A673 (cell line): ENCODE measurements around the gene PRKCQ. TPM values are rescaled to one million over a fixed set of nuclear protein-coding genes. Genes with fewer than 3 reads are reported as not detected.

ENCODE experiments used
- BruUV-seq: library from RNA; stranded (reverse); fragments of 400-500 nt; replicated peaks from 2 replicates; lab custom pipeline; 2021; lab: Mats Ljungman, UMichigan
- CTCF ChIA-PET: fragments of 300-600 bp; sonication (Branson Sonifier 250); formaldehyde crosslinking; loops from one replicate; lab custom pipeline; 2022; ENCODE audit warnings: antibody characterized with exemption; lab: Charles Lee
- POLR2A ChIA-PET: fragments of 300-600 bp; sonication (Branson Sonifier 250); formaldehyde crosslinking; loops from one replicate; lab custom pipeline; 2022; ENCODE audit warnings: antibody characterized with exemption; ENCODE audit not compliant: low non-redundant PET; lab: Charles Lee
- DNase-seq: peaks from one replicate; pipeline ENCODE4 v3.0.0-alpha.2; 2015; ENCODE audit warnings: low spot score
- H3K27ac ChIP-seq: fragments of 200-600 bp; sonication (generic); 2 replicates; pipeline ENCODE4 v1.5.1; 2016; ENCODE audit warnings: mixed run types, low read depth, mild to moderate bottlenecking, mixed read lengths, antibody characterized with exemption, low read length; ENCODE audit not compliant: poor library complexity, severe bottlenecking
- H3K27me3 ChIP-seq: fragments of 200-600 bp; sonication (generic); replicated peaks from 2 replicates; pipeline ENCODE4 v1.6.1; 2017; ENCODE audit warnings: mixed run types, low read depth, mild to moderate bottlenecking, mixed read lengths, antibody characterized with exemption, low read length; ENCODE audit not compliant: insufficient read depth, poor library complexity
- H3K36me3 ChIP-seq: fragments of 200-600 bp; sonication (generic); 2 replicates; pipeline ENCODE4 v1.6.1; 2016; ENCODE audit warnings: mixed run types, mild to moderate bottlenecking, mixed read lengths, antibody characterized with exemption, low read length; ENCODE audit not compliant: insufficient read depth, poor library complexity, severe bottlenecking
- H3K4me1 ChIP-seq: fragments of 200-600 bp; sonication (generic); 2 replicates; pipeline ENCODE4 v1.6.1; 2017; ENCODE audit warnings: mixed run types, mild to moderate bottlenecking, mixed read lengths, antibody characterized with exemption, low read length; ENCODE audit not compliant: insufficient read depth, poor library complexity, severe bottlenecking
- H3K4me3 ChIP-seq: fragments of 200-600 bp; sonication (generic); 2 replicates; pipeline ENCODE4 v1.5.1; 2016; ENCODE audit warnings: low read depth, mixed run types, mild to moderate bottlenecking, mixed read lengths, low read length; ENCODE audit not compliant: poor library complexity, severe bottlenecking
- H3K9me3 ChIP-seq: fragments of 200-600 bp; sonication (generic); 2 replicates; pipeline ENCODE4 v1.6.1; 2016; ENCODE audit warnings: mixed run types, low read depth, mild to moderate bottlenecking, mixed read lengths, antibody characterized with exemption, low read length; ENCODE audit not compliant: poor library complexity, severe bottlenecking
- CTCF ChIP-seq: fragments of 300-800, 200-600 bp; sonication (generic); conservative IDR thresholded peaks from 2 replicates; pipeline ENCODE4 v1.5.1; 2017; ENCODE audit warnings: low read depth, mild to moderate bottlenecking, antibody characterized with exemption, low read length, moderate library complexity, mixed read lengths
- EZH2 ChIP-seq: fragments of 200-600 bp; sonication (generic); IDR thresholded peaks from 2 replicates; pipeline ENCODE4 v1.6.1; 2017; ENCODE audit warnings: borderline replicate concordance, low read depth, mild to moderate bottlenecking, mixed read lengths, antibody characterized with exemption, low read length; ENCODE audit not compliant: poor library complexity, severe bottlenecking
- intact Hi-C: fragments of 100-400 bp; cut with micrococcal nuclease; formaldehyde crosslinking; loops from one replicate; pipeline ENCODE4 v1.10.0; 2022; ENCODE audit not compliant: unreplicated experiment
- total RNA-seq: library from RNA; stranded (reverse); gene quantifications from 2 replicates; pipeline ENCODE4 v1.2.3, GENCODE V29; 2021

PRKCQ gene
- total RNA-seq, 1 experiment from 2014 or later: not detected

DNA sequence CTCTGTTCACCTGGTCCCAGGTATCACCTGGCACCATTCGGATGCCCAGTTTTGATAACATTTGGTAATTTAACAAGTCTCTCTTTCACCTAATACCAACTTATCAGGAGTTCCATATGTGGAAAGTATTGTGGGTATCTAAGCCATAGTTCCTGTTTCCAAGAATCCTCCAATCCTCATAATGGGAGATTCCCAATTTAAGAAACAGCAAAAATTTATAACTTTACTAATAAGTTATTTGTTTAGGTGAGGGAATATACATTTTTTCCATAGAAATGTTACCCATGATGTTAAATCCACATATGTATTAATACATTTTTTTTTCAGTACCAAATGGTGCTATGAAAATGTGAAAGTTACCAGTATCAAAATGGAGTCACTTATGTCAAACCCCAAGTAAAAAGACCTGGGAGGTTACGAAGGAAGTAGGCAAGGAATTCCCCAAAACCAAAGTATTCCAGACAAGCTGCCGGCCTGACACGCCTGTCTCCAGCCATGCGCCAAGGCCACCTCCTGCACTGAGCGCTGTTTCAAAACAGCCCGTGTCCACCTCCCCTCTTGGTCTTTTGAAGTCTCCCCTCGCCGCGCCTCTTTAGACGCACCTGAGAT, 44.8 kb downstream of the PRKCQ start:
- Histone ChIP-seq H3K4me3 (no peak overlapping the region), H3K4me1 (no peaks in the 10 kb centered on the region), H3K9me3 (no peaks in the 10 kb centered on the region), H3K36me3 (no peaks in the 10 kb centered on the region), H3K27me3 (peaks cover 98% of the 10 kb centered on the region), H3K27ac (no peak overlapping the region)
- ChIA-PET POLR2A (no interaction called here), CTCF (no interaction called here)
- DNase-seq: no peak
- TF ChIP-seq CTCF (no peak), EZH2 (no peak)
- intact Hi-C loops: no loop called here
- BruUV-seq: no TSS peak

GRCh38 chr10:6532321-6532720, 47.8 kb downstream of the PRKCQ start:
- BruUV-seq: no TSS peak
- Histone ChIP-seq H3K4me3 (no peak overlapping the region), H3K27ac (no peak overlapping the region), H3K4me1 (no peaks in the 10 kb centered on the region), H3K27me3 (peaks cover 98% of the 10 kb centered on the region), H3K9me3 (no peaks in the 10 kb centered on the region), H3K36me3 (no peaks in the 10 kb centered on the region)
- intact Hi-C loops: no loop called here
- TF ChIP-seq EZH2 (no peak), CTCF (no peak)
- DNase-seq: no peak
- POLR2A ChIA-PET: interaction anchor here (0.6 kb wide), 1 partner anchor 1173 kb away, joined by 10 read pairs; no protein-coding TSS in a partner anchor
- CTCF ChIA-PET: no interaction called here

GRCh38 chr10:6530966-6531365, 49.1 kb downstream of the PRKCQ start:
- TF ChIP-seq EZH2: no peak
- TF ChIP-seq CTCF: no peak
- H3K4me1 ChIP-seq: no peaks in the 10 kb centered on the region
- H3K4me3 ChIP-seq: no peak overlapping the region
- intact Hi-C loops: no loop called here
- peaks cover 98% of the 10 kb centered on the region for H3K27me3 ChIP-seq
- H3K36me3 ChIP-seq: no peaks in the 10 kb centered on the region
- no peak overlapping the region for H3K27ac ChIP-seq
- ChIA-PET CTCF (no interaction called here), POLR2A (no interaction called here)
- DNase-seq: no peak
- BruUV-seq: no TSS peak
- H3K9me3 ChIP-seq: no peaks in the 10 kb centered on the region
